Bronchial epithelial cell (primary cell): ENCODE results near the gene SPATA18. TPM values are rescaled to one million over a fixed set of nuclear protein-coding genes. Genes with fewer than 3 reads are reported as not detected.
"Not testable (repeated sequence)": the region's sequence is repeated elsewhere in the genome, so short reads cannot be mapped to it uniquely, and the experiment has no call there.

Experiments used
- DNase-seq: peaks from one replicate; pipeline ENCODE4 v3.0.0-alpha.2; 2010; ENCODE audit warnings: low read depth
- FAIRE-seq: peaks from 2 replicates; lab custom pipeline; 2011; peaks lifted over from hg19 to GRCh38; lab: Jason Lieb, UNC
- H3K27me3 ChIP-seq: 2 replicates; pipeline ENCODE4 v1.5.1; 2011; ENCODE audit warnings: low read length; ENCODE audit not compliant: control insufficient read depth, insufficient read depth
- H3K36me3 ChIP-seq: 2 replicates; pipeline ENCODE4 v1.5.1; 2011; ENCODE audit warnings: low read length; ENCODE audit not compliant: control insufficient read depth, insufficient read depth
- H3K4me3 ChIP-seq: 2 replicates; pipeline ENCODE4 v1.5.1; 2011; ENCODE audit warnings: mild to moderate bottlenecking, low read depth, low read length, control low read depth
- CTCF ChIP-seq: IDR thresholded peaks from 2 replicates; pipeline ENCODE4 v1.5.1; 2011; ENCODE audit warnings: mild to moderate bottlenecking, moderate library complexity, low read length, control low read depth, inconsistent platforms; ENCODE audit not compliant: insufficient read depth, severe bottlenecking
- total RNA-seq: library from RNA; depleted of rRNA; stranded (reverse); fragments of >200 nt; gene quantifications from 2 replicates; pipeline ENCODE4 v1.2.1, GENCODE V29; 2014

SPATA18 gene
- total RNA-seq, 1 donor from 2014 or later, result 11.8 TPM

- Histone ChIP-seq H3K4me3 (no peak overlapping the region), H3K27me3 (no peaks in the 10 kb centered on the region), H3K36me3 (no peaks in the 10 kb centered on the region)
- no peak for TF ChIP-seq CTCF
- FAIRE-seq (no peak), DNase-seq (peak; percentile 15)
Measured at GRCh38 chr4:52126966-52127365, 75.9 kb downstream of the SPATA18 start.

GRCh38 chr4:52135171-52135570 is 84.1 kb downstream of the SPATA18 start:
- DNase-seq (no peak), FAIRE-seq (no peak)
- Histone ChIP-seq H3K4me3 (no peak overlapping the region), H3K36me3 (no peaks in the 10 kb centered on the region), H3K27me3 (no peaks in the 10 kb centered on the region)
- no peak for TF ChIP-seq CTCF

- not testable (repeated sequence) for H3K4me3 ChIP-seq, FAIRE-seq, H3K27me3 ChIP-seq, H3K36me3 ChIP-seq
- TF ChIP-seq CTCF, result peak; percentile 9
- DNase-seq, result peak; percentile 8
Measured at GRCh38 chr4:52137152-52137551, 86.0 kb downstream of the SPATA18 start.

GRCh38 chr4:52142816-52143215 is 91.7 kb downstream of the SPATA18 start:
- H3K27me3 ChIP-seq, result no peaks in the 10 kb centered on the region
- TF ChIP-seq CTCF, result no peak
- no peak for DNase-seq
- no peak overlapping the region for H3K4me3 ChIP-seq
- no peak for FAIRE-seq
- H3K36me3 ChIP-seq, result no peaks in the 10 kb centered on the region

GRCh38 chr4:52143815-52144214 is 92.7 kb downstream of the SPATA18 start:
- FAIRE-seq (no peak), DNase-seq (no peak)
- no peaks in the 10 kb centered on the region for H3K27me3 ChIP-seq
- H3K4me3 ChIP-seq, result no peak overlapping the region
- no peaks in the 10 kb centered on the region for H3K36me3 ChIP-seq
- TF ChIP-seq CTCF, result no peak

GRCh38 chr4:52144372-52144771 is 93.3 kb downstream of the SPATA18 start:
- H3K27me3 ChIP-seq, result no peaks in the 10 kb centered on the region
- DNase-seq (no peak), FAIRE-seq (no peak)
- no peaks in the 10 kb centered on the region for H3K36me3 ChIP-seq
- no peak overlapping the region for H3K4me3 ChIP-seq
- TF ChIP-seq CTCF, result no peak
